Measurements from ENCODE around the gene NLRP5. TPM values are rescaled to one million over a fixed set of nuclear protein-coding genes. Genes with fewer than 3 reads are reported as not detected.
A peak's percentile ranks its signal among the peaks of the same experiment; 100 is the strongest.

The NLRP5 gene
- total RNA-seq, 1 donor from 2014 or later: not detected

DNA sequence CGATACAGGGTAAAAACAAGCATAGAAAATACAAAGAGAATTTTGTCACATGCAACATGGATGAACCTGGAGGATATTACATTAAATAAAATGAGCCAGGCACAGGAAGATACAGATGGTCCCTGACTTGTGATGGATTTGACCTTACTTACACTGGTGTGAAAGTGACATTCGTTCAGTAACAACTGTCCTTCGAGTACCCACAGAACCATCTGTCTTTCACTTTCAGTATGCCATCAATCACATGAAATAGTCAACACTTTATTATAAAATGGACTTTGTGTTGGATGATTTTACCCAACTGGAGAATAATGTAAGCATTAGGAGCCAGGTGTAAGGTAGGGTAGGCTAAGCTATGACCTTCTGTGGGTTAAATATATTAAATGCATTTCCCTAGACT is 83.1 kb downstream of the NLRP5 start:
- no peak for DNase-seq (ENCODE audit: low read depth)
- TF ChIP-seq, protein P1, sequence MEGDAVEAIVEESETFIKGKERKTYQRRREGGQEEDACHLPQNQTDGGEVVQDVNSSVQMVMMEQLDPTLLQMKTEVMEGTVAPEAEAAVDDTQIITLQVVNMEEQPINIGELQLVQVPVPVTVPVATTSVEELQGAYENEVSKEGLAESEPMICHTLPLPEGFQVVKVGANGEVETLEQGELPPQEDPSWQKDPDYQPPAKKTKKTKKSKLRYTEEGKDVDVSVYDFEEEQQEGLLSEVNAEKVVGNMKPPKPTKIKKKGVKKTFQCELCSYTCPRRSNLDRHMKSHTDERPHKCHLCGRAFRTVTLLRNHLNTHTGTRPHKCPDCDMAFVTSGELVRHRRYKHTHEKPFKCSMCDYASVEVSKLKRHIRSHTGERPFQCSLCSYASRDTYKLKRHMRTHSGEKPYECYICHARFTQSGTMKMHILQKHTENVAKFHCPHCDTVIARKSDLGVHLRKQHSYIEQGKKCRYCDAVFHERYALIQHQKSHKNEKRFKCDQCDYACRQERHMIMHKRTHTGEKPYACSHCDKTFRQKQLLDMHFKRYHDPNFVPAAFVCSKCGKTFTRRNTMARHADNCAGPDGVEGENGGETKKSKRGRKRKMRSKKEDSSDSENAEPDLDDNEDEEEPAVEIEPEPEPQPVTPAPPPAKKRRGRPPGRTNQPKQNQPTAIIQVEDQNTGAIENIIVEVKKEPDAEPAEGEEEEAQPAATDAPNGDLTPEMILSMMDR (conservative IDR thresholded peaks at IDR 0.05; ENCODE audit: low read depth, low read length): no peak
- no peak overlapping the region for H3K4me3 ChIP-seq (ENCODE audit: low read depth, low read length)

DNA sequence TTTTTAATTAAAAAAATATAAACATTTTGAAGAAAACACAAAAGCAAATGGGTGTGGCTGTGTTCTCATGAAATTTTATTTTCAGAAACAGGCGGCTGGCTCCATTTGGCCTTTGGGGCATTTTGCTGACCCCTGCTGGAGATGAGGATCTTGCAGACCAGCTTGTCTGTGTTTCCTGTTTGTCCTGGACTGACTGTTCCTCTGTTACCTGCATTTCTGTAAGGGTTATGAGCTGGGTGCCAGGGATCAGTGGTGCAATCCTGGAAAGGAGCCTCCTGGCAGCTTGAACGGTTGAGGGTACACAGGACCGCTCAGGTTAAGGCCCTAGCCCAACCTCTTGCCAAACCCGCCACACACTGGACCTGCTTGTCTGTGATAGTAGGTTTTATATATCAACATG is 84.6 kb downstream of the NLRP5 start:
- no peak for DNase-seq (ENCODE audit: low read depth)
- H3K4me3 ChIP-seq (ENCODE audit: low read depth, low read length): no peak overlapping the region
- TF ChIP-seq, protein P1 (conservative IDR thresholded peaks at IDR 0.05; ENCODE audit: low read depth, low read length): peak; percentile 47

DNA sequence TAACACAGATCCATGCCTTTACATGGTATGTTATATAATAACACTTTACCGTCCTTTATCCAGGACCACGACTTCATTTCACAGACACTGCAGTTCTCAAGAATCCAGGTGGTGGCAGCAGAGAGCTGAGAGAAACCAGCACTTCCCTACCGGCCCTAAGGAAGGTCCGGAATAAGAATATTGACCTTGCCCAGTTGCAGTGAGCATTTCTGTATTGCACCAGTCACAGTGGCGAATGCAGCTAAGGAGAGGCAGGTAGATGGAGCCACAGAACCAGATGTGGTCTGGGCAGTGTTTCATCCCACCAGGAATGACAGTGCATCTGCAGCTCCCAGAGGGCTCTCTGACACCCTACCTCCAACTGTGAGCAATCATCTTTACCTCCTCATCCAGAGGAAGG is 89.9 kb downstream of the NLRP5 start:
- H3K4me3 ChIP-seq (ENCODE audit: low read depth, low read length): no peak overlapping the region
- no peak for DNase-seq (ENCODE audit: low read depth)
- TF ChIP-seq, protein P1 (conservative IDR thresholded peaks at IDR 0.05; ENCODE audit: low read depth, low read length): peak; percentile 90

DNA sequence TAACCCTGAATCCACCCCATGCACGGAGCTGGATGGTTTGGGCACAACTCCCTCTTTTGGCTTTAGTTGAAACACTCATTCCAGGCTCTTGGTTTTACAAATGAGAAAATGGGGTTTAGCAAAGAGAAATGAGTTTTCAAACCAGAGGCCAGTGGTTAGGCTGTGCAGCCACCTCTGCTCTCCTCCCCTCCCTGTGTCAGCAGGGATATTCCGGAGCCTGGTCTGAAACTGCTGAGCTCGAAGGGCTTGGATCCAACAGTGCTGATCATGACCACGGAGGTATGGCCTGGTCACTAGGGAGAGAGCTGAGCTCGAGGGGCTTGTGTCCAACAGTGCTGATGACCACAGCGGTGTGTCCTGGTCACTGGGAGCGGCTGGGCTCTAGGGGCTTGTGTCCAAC is 93.0 kb downstream of the NLRP5 start:
- no peak overlapping the region for H3K4me3 ChIP-seq (ENCODE audit: low read depth, low read length)
- DNase-seq (ENCODE audit: low read depth): no peak
- TF ChIP-seq, protein P1 (conservative IDR thresholded peaks at IDR 0.05; ENCODE audit: low read depth, low read length): no peak

DNA sequence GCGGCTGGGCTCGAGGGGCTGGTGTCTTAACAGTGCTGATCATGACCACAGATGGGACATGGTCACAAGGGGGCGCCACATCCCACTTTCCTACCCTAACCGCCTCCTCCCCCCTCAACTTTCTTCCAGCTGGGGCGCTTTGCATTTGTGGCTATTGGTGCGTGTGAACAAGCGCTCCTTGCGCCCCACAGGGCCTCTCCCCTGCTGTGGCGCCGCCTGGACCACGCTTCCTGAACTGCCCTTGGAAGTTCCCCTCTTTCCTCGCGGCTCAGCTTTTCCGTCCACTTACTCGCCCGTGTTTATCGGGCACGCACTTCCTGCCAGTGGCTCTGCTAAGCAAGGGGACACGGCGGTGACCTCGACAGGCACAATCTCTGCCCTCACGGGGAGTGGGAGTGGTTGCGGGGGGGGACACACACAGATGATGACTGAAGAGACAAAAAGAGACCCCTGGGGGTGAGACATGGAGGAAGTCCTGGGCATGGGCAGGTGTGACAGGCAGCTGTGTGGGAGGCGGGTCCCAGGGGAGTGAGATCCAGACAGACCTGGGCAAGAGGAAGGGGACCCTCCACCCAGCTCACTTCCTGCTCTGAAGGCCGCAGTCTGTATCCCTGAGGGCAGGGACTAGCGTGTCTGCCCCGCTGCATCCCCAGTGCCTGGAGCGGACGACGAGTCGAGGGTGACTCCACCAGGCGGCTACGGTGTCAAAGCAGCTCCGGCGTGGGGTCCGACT is 94.3 kb downstream of the NLRP5 start:
- peak overlapping the region; percentile 48 for H3K4me3 ChIP-seq (ENCODE audit: low read depth, low read length)
- TF ChIP-seq, protein P1 (conservative IDR thresholded peaks at IDR 0.05; ENCODE audit: low read depth, low read length): peak; percentile 49
- no peak for DNase-seq (ENCODE audit: low read depth)

DNA sequence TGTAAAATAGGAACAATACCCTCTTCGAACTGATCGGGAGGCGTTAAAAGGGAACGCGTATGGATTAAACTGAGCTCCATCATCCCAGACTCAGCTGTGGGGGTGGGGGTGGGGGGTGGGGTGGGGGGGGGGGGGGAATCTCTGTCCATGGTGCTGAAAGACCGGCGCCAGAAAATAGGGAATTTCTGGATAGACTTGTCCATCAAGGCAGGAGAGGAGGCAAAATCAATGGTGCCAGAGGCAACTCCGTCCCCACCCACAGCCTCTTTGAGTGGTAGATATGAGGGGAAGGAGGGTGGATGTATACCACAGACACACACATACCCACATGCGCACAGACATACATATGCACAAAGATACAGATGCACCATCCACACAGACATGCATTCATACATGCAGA is 97.1 kb downstream of the NLRP5 start:
- DNase-seq (ENCODE audit: low read depth): no peak
- no peak overlapping the region for H3K4me3 ChIP-seq (ENCODE audit: low read depth, low read length)
- TF ChIP-seq, protein P1 (conservative IDR thresholded peaks at IDR 0.05; ENCODE audit: low read depth, low read length): no peak
